H1 (cell line): ENCODE data around the gene MUC22. TPM values are rescaled to one million over a fixed set of nuclear protein-coding genes. Genes with fewer than 3 reads are reported as not detected.

Experiments used
- CTCF ChIA-PET: fragments of 300-600 bp; sonication (Branson Sonifier 250); formaldehyde crosslinking; loops from one replicate; lab custom pipeline; 2021; ENCODE audit not compliant: partially characterized antibody; lab: Charles Lee
- POLR2A ChIA-PET: fragments of 300-600 bp; sonication (Branson Sonifier 250); formaldehyde crosslinking; loops from one replicate; lab custom pipeline; 2021; ENCODE audit warnings: inconsistent platforms; ENCODE audit not compliant: partially characterized antibody; lab: Charles Lee
- DNase-seq, 2 experiments: peaks; one replicate each; pipeline versions ENCODE4 v3.0.0 to v3.0.0-alpha.2; 2010 to 2022; ENCODE audit warnings: low spot score in 2 of 2, low read depth in 1 of 2, mixed read lengths in 1 of 2
- FAIRE-seq: peaks from 2 replicates; lab custom pipeline; 2011; peaks lifted over from hg19 to GRCh38; lab: Jason Lieb, UNC
- H2AFZ ChIP-seq: 2 replicates; pipeline ENCODE4 v1.8.1; 2012; ENCODE audit warnings: low read length, inconsistent platforms
- H2AK5ac ChIP-seq: 2 replicates; pipeline ENCODE4 v1.6.1; 2013; ENCODE audit warnings: low read depth, low read length
- H2BK120ac ChIP-seq: replicated peaks from 2 replicates; pipeline ENCODE3; 2013; ENCODE audit warnings: low read depth, low read length, inconsistent platforms
- H2BK12ac ChIP-seq: 2 replicates; pipeline ENCODE4 v1.6.1; 2013; ENCODE audit warnings: low read depth, low read length
- H2BK15ac ChIP-seq: 2 replicates; pipeline ENCODE4 v1.6.1; 2013; ENCODE audit warnings: low read length
- H2BK20ac ChIP-seq: 2 replicates; pipeline ENCODE4 v1.6.1; 2013; ENCODE audit warnings: low read length
- H2BK5ac ChIP-seq: 2 replicates; pipeline ENCODE4 v1.6.1; 2013; ENCODE audit warnings: low read depth, low read length
- H3K14ac ChIP-seq: 2 replicates; pipeline ENCODE4 v1.6.1; 2013; ENCODE audit warnings: inconsistent platforms; ENCODE audit not compliant: insufficient read length
- H3K18ac ChIP-seq: 2 replicates; pipeline ENCODE4 v1.6.1; 2013; ENCODE audit warnings: low read length; ENCODE audit errors: extremely low read depth
- H3K23ac ChIP-seq: 2 replicates; pipeline ENCODE4 v1.6.1; 2013; ENCODE audit warnings: inconsistent platforms; ENCODE audit not compliant: insufficient read length
- H3K23me2 ChIP-seq: 2 replicates; pipeline ENCODE4 v1.6.1; 2013; ENCODE audit warnings: low read depth, low read length
- H3K27ac ChIP-seq: 2 replicates; pipeline ENCODE4 v1.6.1; 2011; ENCODE audit warnings: low read depth, low read length, inconsistent platforms
- H3K27me3 ChIP-seq, 4 experiments: replicated peaks in 1 of 4; 1 replicate in 1 of 4; 2 replicates in 3 of 4; pipeline versions ENCODE4 v1.6.1 to v1.8.1; 2011 to 2013; ENCODE audit warnings: low read length in 3 of 4, mild to moderate bottlenecking in 3 of 4, inconsistent platforms in 2 of 4, mixed read lengths in 2 of 4, moderate library complexity in 1 of 4; ENCODE audit not compliant: control insufficient read depth in 3 of 4, insufficient read depth in 3 of 4; ENCODE audit errors: extremely low read depth in 1 of 4
- H3K36me3 ChIP-seq, 4 experiments: 2 replicates each; pipeline versions ENCODE4 v1.6.1 to v1.8.1; 2011 to 2013; ENCODE audit warnings: mild to moderate bottlenecking in 4 of 4, low read length in 3 of 4, moderate library complexity in 2 of 4, control low read depth in 1 of 4, inconsistent platforms in 1 of 4; ENCODE audit not compliant: insufficient read depth in 4 of 4, control insufficient read depth in 2 of 4
- H3K4ac ChIP-seq: replicated peaks from 2 replicates; pipeline ENCODE3; 2013; ENCODE audit warnings: low read length, low read depth, mixed read lengths, inconsistent platforms; ENCODE audit not compliant: insufficient read length
- H3K4me1 ChIP-seq, 4 experiments: replicated peaks in 1 of 4; 1 replicate in 1 of 4; 2 replicates in 3 of 4; pipeline versions ENCODE4 v1.6.1 to v1.8.1; 2011 to 2013; ENCODE audit warnings: low read length in 3 of 4, inconsistent platforms in 2 of 4, mixed read lengths in 1 of 4; ENCODE audit not compliant: insufficient read depth in 4 of 4, control insufficient read depth in 3 of 4
- H3K4me2 ChIP-seq, 2 experiments: 2 replicates each; pipeline versions ENCODE4 v1.6.1 to v1.8.1; 2011 to 2013; ENCODE audit warnings: low read depth in 2 of 2, low read length in 2 of 2, control low read depth in 1 of 2, inconsistent platforms in 1 of 2, mild to moderate bottlenecking in 1 of 2; ENCODE audit not compliant: insufficient read depth in 1 of 2
- H3K4me3 ChIP-seq, 4 experiments: fragments of 200-600, 300-600 bp in 1 of 4; sonication (generic), shearing (Covaris generic), sonication (Bioruptor Twin) in 1 of 4; 2 replicates each; pipeline versions ENCODE4 v1.5.1 to v1.8.1; 2011 to 2016; ENCODE audit warnings: low read length in 4 of 4, low read depth in 3 of 4, control low read depth in 2 of 4, inconsistent platforms in 2 of 4, mild to moderate bottlenecking in 2 of 4, mixed read lengths in 1 of 4, moderate library complexity in 1 of 4; ENCODE audit not compliant: insufficient read depth in 2 of 4; ENCODE audit errors: extremely low read depth in 1 of 4
- H3K56ac ChIP-seq: replicated peaks from 2 replicates; pipeline ENCODE3; 2013; ENCODE audit warnings: low read depth, mild to moderate bottlenecking, mixed read lengths, low read length, inconsistent platforms; ENCODE audit not compliant: insufficient read length
- H3K79me1 ChIP-seq: 2 replicates; pipeline ENCODE4 v1.6.1; 2013; ENCODE audit warnings: low read depth, low read length, control low read depth
- H3K79me2 ChIP-seq, 2 experiments: 2 replicates each; pipeline versions ENCODE4 v1.6.1 to v1.8.1; 2012 to 2013; ENCODE audit warnings: low read length in 2 of 2, mild to moderate bottlenecking in 2 of 2, inconsistent platforms in 1 of 2; ENCODE audit not compliant: insufficient read depth in 2 of 2, control insufficient read depth in 1 of 2
- H3K9ac ChIP-seq, 4 experiments: replicated peaks in 1 of 4; 1 replicate in 1 of 4; 2 replicates in 3 of 4; pipeline versions ENCODE4 v1.6.1 to v1.8.1; 2011 to 2013; ENCODE audit warnings: low read depth in 3 of 4, low read length in 3 of 4, control low read depth in 2 of 4, mild to moderate bottlenecking in 2 of 4, moderate library complexity in 2 of 4, inconsistent platforms in 1 of 4; ENCODE audit errors: extremely low read depth in 1 of 4
- H3K9me3 ChIP-seq, 2 experiments: 2 replicates each; pipeline versions ENCODE4 v1.6.1 to v1.8.1; 2012 to 2013; ENCODE audit warnings: mild to moderate bottlenecking in 2 of 2, moderate library complexity in 2 of 2, control low read depth in 1 of 2, inconsistent platforms in 1 of 2, low read depth in 1 of 2, low read length in 1 of 2, mixed read lengths in 1 of 2; ENCODE audit not compliant: insufficient read depth in 2 of 2
- H4K20me1 ChIP-seq, 2 experiments: replicated peaks in 1 of 2; 2 replicates each; pipeline versions ENCODE3 to v1.8.1; 2011 to 2013; ENCODE audit warnings: inconsistent platforms in 2 of 2, low read length in 2 of 2, mild to moderate bottlenecking in 1 of 2; ENCODE audit not compliant: insufficient read depth in 2 of 2, control insufficient read depth in 1 of 2
- H4K5ac ChIP-seq: 2 replicates; pipeline ENCODE4 v1.6.1; 2013; ENCODE audit warnings: low read length, low read depth, mixed read lengths, inconsistent platforms; ENCODE audit not compliant: insufficient read length
- H4K8ac ChIP-seq: 2 replicates; pipeline ENCODE4 v1.8.0; 2013; ENCODE audit warnings: mild to moderate bottlenecking, moderate library complexity, low read length, inconsistent platforms; ENCODE audit not compliant: insufficient read depth; ENCODE audit errors: extremely low read depth
- H4K91ac ChIP-seq: replicated peaks from 2 replicates; pipeline ENCODE3; 2013; ENCODE audit warnings: low read length, mixed read lengths, inconsistent platforms; ENCODE audit not compliant: insufficient read length
- BCL11A ChIP-seq, 2 experiments: IDR thresholded peaks; one replicate each; pipeline ENCODE4 v1.6.1; 2011; ENCODE audit warnings: low read depth in 2 of 2, low read length in 2 of 2, mild to moderate bottlenecking in 2 of 2
- CBX5 ChIP-seq: fragments of 300-800, 300-1000 bp; sonication (generic); IDR thresholded peaks from 2 replicates; pipeline ENCODE4 v1.7.1; 2016; ENCODE audit warnings: antibody characterized with exemption, low read length, low read depth
- CREB1 ChIP-seq: IDR thresholded peaks from 2 replicates; pipeline ENCODE4 v1.6.1; 2012; ENCODE audit warnings: inconsistent platforms
- CTBP2 ChIP-seq: IDR thresholded peaks from 2 replicates; pipeline ENCODE4 v1.7.0; 2011; ENCODE audit warnings: borderline replicate concordance, mild to moderate bottlenecking, moderate library complexity, mixed read lengths, low read length; ENCODE audit not compliant: insufficient read depth, insufficient read length
- EZH2 ChIP-seq: fragments of 200-600 bp; sonication (generic); IDR thresholded peaks from 2 replicates; pipeline ENCODE4 v1.7.1; 2012; ENCODE audit warnings: low read depth, mild to moderate bottlenecking, moderate library complexity, low read length, inconsistent platforms; ENCODE audit not compliant: severe bottlenecking
- FOSL1 ChIP-seq: IDR thresholded peaks from 2 replicates; pipeline ENCODE4 v1.6.1; 2011; ENCODE audit warnings: mild to moderate bottlenecking, low read depth, low read length, moderate library complexity; ENCODE audit not compliant: insufficient read depth
- HDAC6 ChIP-seq: IDR thresholded peaks from one replicate; pipeline ENCODE4 v1.7.1; 2012; ENCODE audit warnings: low read depth, mild to moderate bottlenecking, inconsistent platforms, low read length, moderate library complexity
- RAD21 ChIP-seq, 2 experiments: IDR thresholded peaks in 1 of 2; conservative IDR thresholded peaks in 1 of 2; 2 replicates each; pipeline ENCODE4 v1.6.1; 2011; ENCODE audit warnings: low read depth in 2 of 2, low read length in 2 of 2, improper control_type of control experiment in 1 of 2, inconsistent platforms in 1 of 2, mild to moderate bottlenecking in 1 of 2, moderate library complexity in 1 of 2
- RNF2 ChIP-seq: fragments of 200-900, 300-1000 bp; sonication (generic); IDR thresholded peaks from 2 replicates; pipeline ENCODE4 v1.7.1; 2016; ENCODE audit warnings: borderline replicate concordance, low read depth, mild to moderate bottlenecking, antibody characterized with exemption, low read length; ENCODE audit not compliant: poor library complexity, severe bottlenecking; ENCODE audit errors: missing control alignments
- SRF ChIP-seq: IDR thresholded peaks from 2 replicates; pipeline ENCODE4 v1.6.1; 2011; ENCODE audit warnings: mild to moderate bottlenecking, low read depth, low read length, moderate library complexity
- SUZ12 ChIP-seq: fragments of 200-600 bp; sonication (generic); IDR thresholded peaks from 2 replicates; pipeline ENCODE4 v1.6.1; 2012; ENCODE audit warnings: mild to moderate bottlenecking, inconsistent platforms, low read length, moderate library complexity, mixed read lengths
- WGBS, 2 experiments: shearing (Covaris generic) in 1 of 2; methylation state at CpG; one replicate each; pipeline versions ENCODE4 v1.1.6 to v1.1.7; 2013 to 2015; ENCODE audit warnings: low lambda C conversion rate in 2 of 2, mixed read lengths in 2 of 2, inconsistent platforms in 1 of 2, low coverage in 1 of 2, missing lambda C conversion rate in 1 of 2; ENCODE audit not compliant: insufficient replicate concordance in 2 of 2, insufficient coverage in 1 of 2, insufficient read length in 1 of 2; ENCODE audit errors: extremely low coverage in 1 of 2, missing lambda C conversion rate in 1 of 2; 5-methylcytosine and 5-hydroxymethylcytosine counted together
- polyA plus RNA-seq, 7 experiments: library from polyadenylated mRNA; depleted of rRNA in 3 of 7; stranded (reverse) in 5 of 7; unstranded in 2 of 7; fragments of >200 nt in 5 of 7; fragments of 200-250 nt in 2 of 7; gene quantifications; 1 replicate in 5 of 7; 2 replicates in 1 of 7; 4 replicates in 1 of 7; pipeline versions ENCODE4 v1.2.1 to v1.2.3, GENCODE V29; 2011 to 2013; ENCODE audit warnings: missing spikeins in 2 of 7, mixed read lengths in 2 of 7
- total RNA-seq: library from RNA; stranded (reverse); fragmentation: NEBNext Ultra II Directional; extraction: Animal tissue kit (Norgen Biotek cat#: 25700); gene quantifications from 2 replicates; pipeline ENCODE4 v1.2.1, GENCODE V29; 2021

MUC22 gene
- total and polyA plus RNA-seq, 2 of the 8 experiments (the other 6 are each of a cell fraction or from before 2014, with no cell fraction given): 0.02 TPM; not detected in 1

GRCh38 chr6:31068669-31069340 is 58.5 kb downstream of the MUC22 start:
- Histone ChIP-seq H3K14ac (no peak overlapping the region), H4K20me1 (no peaks in the 10 kb centered on the region), H2AK5ac (no peak overlapping the region), H3K18ac (no peak overlapping the region), H3K56ac (no peak overlapping the region), H3K27ac (no peak overlapping the region; the same call in 1 of the 2 replicates), H3K4ac (no peak overlapping the region), H4K5ac (no peak overlapping the region), H2BK5ac (no peak overlapping the region), H3K4me1 (peaks cover 3 to 15% (median 7%) of the 10 kb centered on the region in 4 experiments; a peak in 6 of 7 replicates), H2BK12ac (no peak overlapping the region), H3K36me3 (no peaks in the 10 kb centered on the region), H3K9ac (no peak overlapping the region), H3K27me3 (no peaks in the 10 kb centered on the region), H3K79me1 (no peaks in the 10 kb centered on the region), H3K79me2 (no peaks in the 10 kb centered on the region), H4K8ac (no peak overlapping the region), H3K4me2 (no peak overlapping the region; a peak in 1 of 4 replicates), H4K91ac (no peak overlapping the region), H3K23me2 (no peaks in the 10 kb centered on the region), H2BK15ac (no peak overlapping the region), H2AFZ (no peak overlapping the region), H3K4me3 (no peak overlapping the region), H2BK120ac (no peak overlapping the region), H3K9me3 (0 out of 4 replicates have a peak, but pooled peaks cover 0 to 3% of the 10 kb centered on the region in 2 experiments), H2BK20ac (no peak overlapping the region), H3K23ac (no peak overlapping the region)
- FAIRE-seq: peak; percentile 75
- CTCF ChIA-PET: interaction anchor here (0.6 to 4.4 kb wide), 43 partner anchors 8 to 970 kb away, joined by 3 to 143 read pairs (median 4); partner anchors contain the start of genes CDSN, DDR1, MUC22 and MUCL3
- DNase-seq: peak; percentile 36 to 90
- POLR2A ChIA-PET: interaction anchor here (0.6 to 3.2 kb wide), 4 partner anchors 9 to 250 kb away, joined by 3 to 17 read pairs (median 4); partner anchors contain the start of gene VARS2
- 44% methylated on average over 13 of the region's 13 CpGs; no CpG with 5 or more reads in 1 of the 2 experiments for WGBS, 2 experiments
- TF ChIP-seq FOSL1: no peak
- no peak for TF ChIP-seq SUZ12
- TF ChIP-seq CTBP2: peak; percentile 38
- TF ChIP-seq CBX5: no peak
- no peak for TF ChIP-seq RNF2
- no peak for TF ChIP-seq BCL11A (IDR thresholded peaks at IDR 0.05; ENCODE audit: low read depth in 2 of 2, low read length in 2 of 2)
- TF ChIP-seq SRF: no peak
- no peak for TF ChIP-seq HDAC6
- TF ChIP-seq CREB1: peak; percentile 47; the same call in 1 of the 2 replicates
- TF ChIP-seq RAD21 (IDR thresholded peaks at IDR 0.05 in 1 of 2, conservative IDR thresholded peaks at IDR 0.05 in 1 of 2; ENCODE audit: low read depth in 2 of 2, low read length in 2 of 2): peak; percentile 75 to 76
- TF ChIP-seq EZH2: no peak
